NCI-H2227 (cell line): ENCODE measurements around the gene CEP78.
"Not testable (repeated sequence)": the region's sequence is repeated elsewhere in the genome, so short reads cannot be mapped to it uniquely, and the experiment has no call there.

Source experiments
- DNase-seq: peaks from one replicate; lab custom pipeline; 2025; ENCODE audit not compliant: unreplicated experiment; lab: John Stamatoyannopoulos, UW

The CEP78 gene

DNA sequence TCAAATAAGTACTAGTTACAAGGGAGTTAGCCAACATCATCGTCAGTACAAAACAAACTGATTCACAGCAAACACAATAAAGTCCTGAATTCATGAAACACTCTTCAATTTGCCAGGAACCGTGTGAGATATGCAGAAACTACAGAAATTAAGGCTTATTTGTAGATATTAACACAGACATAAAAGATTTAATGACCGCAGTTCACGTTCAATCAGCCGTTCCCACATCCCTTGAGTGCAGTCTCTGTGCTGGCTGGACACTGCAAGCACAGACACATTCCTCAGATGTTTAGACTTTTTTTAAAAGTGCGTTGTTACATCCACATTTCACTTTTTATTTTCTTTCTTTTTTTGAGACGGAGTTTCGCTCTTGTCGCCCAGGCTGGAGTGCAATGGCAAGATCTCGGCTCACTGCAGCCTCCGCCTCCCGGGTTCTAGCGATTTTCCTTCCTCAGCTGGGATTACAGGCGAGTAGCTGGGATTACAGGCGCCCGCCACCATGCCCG is 566 bp upstream of the CEP78 start:
- no peak for DNase-seq

DNA sequence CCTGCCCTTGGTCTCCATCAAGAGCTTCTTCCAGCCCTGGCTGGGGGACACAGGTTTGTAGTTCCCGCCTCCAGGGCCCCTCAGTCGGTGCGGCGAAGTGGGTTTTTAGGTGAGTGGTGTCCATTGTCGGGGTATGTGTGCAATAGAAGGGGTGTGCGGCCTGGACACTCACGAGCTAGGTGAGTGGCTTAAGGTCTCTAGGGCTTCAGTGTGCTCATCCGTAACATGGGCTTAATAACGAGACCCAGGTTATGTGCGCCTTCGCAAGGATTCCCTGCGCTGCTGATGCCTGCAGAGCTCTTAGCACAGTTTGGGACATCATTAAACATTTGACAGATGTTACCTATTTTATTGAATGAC is 656 bp downstream of the CEP78 start:
- peak; percentile 49 for DNase-seq

DNA sequence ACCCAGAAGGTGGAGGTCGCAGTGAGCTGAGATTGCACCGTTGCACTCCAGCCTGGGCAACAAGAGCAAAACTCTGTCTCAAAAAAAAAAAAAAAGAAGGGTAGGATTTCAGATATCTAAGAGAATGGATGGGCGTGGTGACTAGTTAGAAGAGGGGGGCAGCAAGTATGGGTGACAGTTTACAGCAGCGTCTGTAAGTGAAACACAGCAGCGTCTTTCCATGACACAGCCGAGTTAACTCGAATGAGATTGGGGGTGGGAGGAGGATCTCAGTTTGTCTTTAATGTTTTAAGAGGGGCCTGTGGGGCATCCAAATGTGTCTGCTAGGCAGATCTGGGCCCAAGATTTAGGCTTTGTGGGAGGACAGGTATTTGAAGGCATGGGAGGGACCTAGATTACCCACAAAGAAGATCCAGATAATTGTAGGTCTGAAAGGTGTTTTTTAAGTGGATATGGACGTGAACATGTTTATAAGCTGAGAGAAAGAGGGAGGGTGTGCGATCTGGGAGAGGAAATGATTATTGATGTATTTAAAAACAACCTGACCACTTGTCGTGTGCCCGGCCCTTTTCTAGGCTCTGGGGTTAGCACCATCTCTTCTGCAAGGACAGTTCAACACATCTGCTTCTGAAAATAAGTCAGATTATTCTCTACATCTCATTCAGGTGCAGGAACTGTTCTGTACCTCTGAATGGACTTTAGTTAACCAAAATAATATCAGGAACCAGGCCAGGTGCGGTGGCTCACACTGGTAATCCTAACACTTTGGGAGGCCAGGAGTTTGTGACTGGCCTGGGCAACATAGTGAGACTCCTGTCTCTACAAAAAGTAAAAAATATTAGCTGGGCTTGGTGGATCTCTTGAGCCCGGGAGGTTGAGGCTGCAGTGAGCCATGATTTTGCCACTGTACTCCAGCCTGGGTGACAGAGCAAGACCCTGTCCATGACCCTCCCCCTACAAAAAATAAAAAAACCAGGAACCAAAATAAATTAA is 2.5 kb downstream of the CEP78 start:
- peak; percentile 17 for DNase-seq

DNA sequence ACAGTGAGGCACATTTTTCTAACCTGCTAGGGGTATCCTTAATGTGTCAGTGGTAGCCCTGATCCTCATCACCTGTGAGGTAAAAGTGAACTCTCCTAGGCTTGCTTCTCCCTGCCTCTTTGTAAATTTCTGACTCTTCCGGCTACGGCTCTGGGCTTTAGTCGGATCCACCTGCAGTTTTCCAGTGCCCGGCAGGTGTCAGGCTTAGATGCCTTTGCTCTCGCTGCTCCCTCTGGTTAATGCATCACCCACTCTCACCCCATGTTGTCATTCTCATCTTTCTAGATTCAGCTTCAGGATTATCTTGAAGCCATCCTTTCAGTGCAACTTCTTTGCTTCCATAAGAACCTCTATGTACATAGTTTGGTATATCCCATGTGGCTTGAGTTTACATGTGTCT is 3.6 kb downstream of the CEP78 start:
- peak; percentile 60 for DNase-seq

DNA sequence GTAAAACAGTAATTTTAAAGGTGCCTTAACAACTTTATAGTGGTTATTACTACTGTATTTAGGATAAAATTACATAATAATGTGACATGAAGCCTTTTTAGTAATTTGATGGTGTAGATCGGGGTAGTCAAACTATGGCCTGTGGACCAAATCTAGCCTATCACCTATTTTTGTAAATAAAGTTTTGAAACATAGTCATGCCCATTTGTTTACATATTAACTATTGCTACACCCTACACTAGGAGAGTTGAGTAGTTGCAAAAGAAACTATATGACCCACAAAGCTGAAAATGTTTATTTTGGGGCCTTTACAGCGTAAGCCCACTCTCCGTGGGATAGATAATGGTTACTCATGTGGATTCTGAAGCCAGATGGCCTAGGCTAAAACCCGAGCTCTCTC is 6.2 kb downstream of the CEP78 start:
- DNase-seq, result no peak

DNA sequence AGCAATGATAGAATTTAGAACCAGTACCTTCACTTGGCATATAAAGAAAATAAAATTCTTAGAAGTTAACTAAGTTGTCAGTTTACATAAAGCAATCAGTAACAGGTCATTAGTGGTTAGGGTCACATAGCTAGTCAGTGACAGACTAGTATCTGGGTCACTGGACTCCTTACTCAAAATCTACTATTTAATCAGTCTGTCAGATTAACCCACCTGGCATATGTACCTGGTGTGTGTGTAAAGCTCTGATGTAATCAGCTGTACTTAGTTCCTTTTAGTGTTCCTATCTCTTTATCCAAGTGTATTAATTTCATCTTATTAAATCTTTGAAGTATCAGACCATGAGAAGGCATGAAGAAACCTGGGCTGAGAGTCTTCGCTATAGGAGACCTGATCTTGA is 7.3 kb downstream of the CEP78 start:
- no peak for DNase-seq

DNA sequence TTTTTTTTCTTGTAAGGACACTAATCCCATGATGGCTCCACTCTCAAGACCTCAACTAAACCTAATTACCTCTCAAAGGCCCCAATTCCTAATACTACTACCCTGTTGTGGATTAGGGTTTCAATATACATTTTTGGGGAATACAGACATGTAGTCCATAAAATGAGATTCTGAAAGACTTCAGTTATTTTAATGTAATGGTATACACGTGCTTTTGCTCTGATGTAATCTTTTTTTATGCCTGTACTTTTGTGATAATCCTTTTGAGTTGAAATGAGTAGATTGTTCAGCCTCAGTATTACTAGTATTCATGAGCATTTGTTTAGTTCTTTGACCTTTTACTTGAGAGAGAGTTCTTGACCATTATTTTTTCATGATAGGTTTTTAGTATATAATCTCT is 9.5 kb downstream of the CEP78 start:
- no peak for DNase-seq

DNA sequence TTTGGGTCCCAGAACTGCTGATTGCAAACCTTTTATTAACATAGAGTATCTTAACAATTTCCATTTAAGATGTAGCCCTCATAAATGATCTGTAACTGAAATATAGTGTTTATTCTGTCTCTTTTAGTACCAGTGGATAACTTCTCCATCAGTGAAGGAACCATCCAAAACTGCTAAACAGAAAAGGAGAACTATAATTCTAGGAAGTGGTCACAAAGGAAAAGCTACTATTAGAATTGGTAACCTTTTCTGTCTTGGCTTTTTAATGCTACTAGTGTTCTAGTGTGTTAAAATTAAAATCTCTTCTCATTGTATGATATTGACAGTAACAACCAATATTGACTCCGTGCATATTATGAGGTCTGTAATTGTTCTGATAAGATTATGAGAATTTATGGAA is 12.8 kb downstream of the CEP78 start:
- DNase-seq, result no peak

DNA sequence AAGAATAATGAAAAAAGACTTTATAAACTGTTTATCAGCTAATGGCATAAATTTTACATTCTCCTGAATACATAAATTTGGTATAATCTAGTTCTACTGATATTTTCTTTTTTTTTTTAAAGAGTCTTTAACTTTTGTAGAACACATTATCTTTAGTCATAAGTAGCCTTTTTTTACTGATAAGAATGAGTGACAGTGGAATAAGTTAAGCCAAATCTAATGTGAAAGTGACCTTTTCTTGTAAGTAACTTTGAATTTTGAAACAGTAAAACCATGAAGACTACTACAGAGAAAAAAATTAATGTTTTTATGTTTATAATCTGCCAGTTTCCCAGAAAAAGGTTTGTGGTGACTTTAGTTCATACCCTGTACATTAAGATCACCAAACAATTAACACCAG is 13.7 kb downstream of the CEP78 start:
- no peak for DNase-seq

DNA sequence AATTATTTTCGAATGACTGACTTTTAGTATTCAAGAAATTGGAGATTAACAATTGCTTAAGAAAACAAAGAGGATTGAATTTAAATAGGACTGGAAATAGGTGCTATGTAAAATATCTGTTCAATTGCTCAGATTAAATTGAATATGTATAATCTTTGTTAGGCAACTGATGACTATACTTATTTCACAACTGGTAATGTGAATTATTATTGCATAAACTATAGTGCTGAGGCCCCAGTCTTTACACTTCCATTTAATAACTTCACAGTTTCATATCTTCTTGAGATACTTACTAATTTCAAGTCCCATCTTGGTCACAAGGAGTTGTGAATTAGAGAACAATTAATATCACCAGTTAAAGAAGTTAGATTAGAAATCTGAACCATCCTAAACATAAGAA is 16.7 kb downstream of the CEP78 start:
- no peak for DNase-seq

DNA sequence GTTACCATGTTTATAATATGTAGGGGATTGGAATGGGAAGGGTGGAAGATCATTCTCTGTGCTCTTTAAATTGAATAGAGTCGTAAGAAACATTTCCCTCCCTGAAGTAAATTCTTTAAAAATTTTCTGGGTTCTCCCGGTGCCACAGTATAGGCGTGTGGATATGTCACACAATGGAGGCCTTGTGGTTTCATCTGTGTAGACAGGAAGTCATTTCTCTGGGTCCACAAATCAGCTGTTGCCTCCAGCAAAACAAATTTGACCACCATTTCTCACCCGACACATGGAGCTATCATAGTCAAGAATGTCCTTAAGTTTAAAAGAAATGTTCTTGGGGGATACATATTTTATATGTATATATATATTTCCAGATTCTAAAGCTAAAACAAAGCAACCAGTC is 17.4 kb downstream of the CEP78 start:
- DNase-seq, result no peak

DNA sequence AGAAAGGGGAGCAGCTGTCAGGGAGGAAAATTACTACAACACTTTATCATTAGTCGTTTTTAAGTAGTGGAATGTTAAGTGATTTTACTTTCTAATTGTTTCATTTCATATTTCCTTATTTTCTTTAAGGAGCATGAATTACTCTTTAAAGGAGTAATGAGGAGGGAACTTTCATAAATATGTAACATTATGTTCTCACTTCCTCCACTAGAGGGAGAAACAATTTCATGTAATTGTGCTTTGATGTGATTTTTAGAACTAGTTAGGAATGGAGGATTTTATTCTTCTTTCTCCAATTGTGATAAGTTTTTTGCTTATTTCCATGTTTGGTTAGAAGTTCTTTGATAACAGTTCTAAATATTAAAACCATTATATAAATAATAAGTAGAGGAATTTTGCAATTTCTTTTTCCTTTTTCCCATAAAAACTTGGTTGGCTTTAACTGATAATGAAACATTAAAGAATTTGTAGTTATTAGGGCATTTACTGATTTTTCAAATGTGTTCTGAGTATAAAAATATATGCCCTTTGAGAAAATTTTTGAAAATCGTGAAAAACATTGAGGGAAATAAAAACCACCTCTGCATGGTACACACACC is 25.6 kb downstream of the CEP78 start:
- peak; percentile 24 for DNase-seq

DNA sequence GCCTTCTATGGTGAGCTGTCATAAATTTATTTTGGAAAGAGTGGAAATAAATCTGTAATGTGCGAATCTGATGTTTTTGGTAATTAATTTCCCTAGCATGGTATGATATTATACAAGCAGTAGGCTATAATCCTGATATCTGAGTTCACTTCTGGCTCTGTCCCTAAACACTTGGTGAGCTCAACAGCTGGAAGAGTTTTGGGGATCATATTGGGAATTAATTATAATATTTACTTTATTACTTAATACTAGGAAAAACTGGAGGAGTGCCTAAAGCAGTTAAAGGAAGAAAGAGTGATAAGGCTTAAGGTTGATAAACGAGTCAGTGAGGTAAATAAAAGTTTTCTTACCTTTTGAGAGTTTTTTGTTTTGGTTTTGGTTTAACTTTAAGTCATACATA is 26.8 kb downstream of the CEP78 start:
- no peak for DNase-seq

DNA sequence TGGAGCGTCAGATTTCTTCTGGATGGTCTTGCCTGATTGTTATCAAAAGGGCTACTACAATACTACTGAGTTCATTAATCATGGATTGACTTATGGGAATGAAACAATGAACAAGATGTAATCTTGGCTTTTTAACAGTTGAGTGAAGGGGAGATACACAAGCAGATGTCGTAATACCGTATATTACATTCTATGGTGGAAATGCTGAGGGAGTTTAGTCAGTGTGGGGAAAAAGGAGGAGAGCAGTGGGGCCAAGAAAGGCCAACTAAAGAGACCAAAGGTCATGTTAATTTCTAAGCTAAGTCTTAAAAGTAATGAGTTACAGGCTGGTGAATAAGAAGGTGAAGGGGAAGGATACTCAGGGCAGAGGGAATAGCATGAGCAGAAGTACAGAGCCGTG is 32.0 kb downstream of the CEP78 start:
- DNase-seq, result no peak

DNA sequence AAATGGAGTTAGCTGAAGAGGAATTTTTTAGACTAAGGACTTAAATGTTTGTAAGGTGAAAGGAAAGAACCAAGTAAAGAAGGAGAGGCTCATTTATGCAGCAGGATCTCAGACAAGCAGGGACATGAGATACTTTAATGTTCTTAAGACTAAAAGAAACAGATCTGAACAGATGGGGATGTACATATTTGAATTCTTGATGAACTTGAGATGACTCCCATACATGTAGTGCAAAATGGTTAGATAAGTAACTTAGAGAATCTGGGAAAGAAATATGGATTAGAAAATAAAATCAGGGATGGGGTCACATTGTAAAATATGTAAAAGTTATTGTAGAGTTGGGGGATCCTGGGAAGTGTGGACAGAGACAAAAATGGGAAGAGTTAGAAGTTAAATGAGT is 33.9 kb downstream of the CEP78 start:
- DNase-seq, result no peak

DNA sequence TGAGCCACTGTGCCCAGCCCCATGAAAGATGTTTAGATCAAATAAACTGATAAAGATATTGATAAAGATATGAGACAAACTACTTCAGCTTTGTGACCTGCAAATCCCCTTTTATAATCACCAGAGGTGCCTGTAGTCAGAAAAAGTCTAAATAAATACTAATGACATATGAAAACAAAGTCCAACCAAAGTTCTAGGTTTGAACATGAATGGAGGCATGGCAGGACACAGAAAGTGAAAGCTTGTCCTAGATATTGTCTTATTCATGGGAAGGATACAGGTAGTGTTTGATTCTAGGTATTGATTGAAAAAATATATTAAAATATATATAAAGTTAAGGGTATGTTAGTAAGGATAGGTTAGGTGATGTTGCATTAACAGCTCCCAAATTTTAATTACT is 36.4 kb downstream of the CEP78 start:
- DNase-seq, result no peak

DNA sequence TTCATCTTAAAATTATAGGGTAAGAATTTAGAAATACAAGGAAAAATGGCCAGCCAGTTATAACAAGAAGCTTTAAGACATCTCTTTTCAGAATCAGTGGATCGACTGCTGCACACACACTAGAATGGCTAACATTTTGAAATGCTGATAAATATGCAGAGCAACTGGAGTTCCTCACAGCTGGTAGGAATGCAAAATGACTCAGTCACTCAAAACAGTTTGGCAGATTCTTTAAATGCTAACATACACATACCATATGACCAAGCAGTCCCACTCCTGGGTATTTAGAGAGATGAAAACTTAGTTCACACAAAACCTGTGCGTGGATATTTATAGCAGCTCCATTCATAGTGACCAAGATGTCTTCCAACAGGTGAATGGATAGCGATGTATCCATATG is 37.9 kb downstream of the CEP78 start:
- no peak for DNase-seq

DNA sequence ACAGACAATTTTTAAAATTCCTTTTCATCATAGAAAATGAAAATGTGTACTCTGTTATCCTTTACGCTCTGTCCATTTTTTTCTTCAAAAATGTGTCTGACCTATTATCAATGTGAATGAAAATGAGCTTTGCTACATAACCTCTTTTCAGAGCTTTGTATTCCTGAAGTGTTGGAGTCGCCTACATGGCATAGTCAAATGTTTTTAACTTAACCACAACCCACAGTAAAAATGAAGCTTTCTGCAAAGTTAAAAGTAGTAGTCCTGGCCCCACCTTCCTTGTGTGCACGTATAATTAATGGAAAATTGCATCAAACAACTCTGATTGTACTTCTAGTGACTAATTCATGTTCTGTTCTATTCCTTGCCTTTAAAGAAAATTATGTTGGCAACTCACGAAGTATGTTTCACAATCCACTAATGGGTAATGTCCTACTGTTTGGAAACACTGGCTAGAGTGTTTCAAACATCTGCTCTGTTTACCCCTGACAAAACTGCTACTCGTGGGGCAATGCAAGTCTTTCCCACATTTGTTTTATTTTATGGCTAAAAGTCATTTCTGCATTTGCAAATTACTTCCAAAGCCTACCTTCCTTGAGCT is 42.4 kb downstream of the CEP78 start:
- DNase-seq, result no peak

DNA sequence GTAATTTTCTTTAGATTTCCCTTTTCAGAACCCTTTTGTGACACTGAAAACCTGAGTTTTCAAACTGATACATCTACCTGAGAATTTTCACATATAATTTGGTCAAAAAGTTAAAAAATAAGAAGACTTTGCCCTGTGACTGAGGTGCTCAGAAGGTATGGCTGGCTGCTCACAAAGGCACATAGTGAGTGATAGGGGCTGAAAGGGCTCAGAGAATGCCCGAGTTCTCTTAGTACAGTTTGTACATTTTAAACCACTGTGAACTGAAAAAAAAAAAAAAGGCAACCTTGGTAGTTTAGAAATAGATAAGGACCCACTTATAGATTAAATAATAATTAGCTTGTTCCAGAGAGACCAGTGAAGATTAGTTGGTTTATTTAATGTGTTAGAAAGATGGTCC is 42.9 kb downstream of the CEP78 start:
- DNase-seq, result no peak

DNA sequence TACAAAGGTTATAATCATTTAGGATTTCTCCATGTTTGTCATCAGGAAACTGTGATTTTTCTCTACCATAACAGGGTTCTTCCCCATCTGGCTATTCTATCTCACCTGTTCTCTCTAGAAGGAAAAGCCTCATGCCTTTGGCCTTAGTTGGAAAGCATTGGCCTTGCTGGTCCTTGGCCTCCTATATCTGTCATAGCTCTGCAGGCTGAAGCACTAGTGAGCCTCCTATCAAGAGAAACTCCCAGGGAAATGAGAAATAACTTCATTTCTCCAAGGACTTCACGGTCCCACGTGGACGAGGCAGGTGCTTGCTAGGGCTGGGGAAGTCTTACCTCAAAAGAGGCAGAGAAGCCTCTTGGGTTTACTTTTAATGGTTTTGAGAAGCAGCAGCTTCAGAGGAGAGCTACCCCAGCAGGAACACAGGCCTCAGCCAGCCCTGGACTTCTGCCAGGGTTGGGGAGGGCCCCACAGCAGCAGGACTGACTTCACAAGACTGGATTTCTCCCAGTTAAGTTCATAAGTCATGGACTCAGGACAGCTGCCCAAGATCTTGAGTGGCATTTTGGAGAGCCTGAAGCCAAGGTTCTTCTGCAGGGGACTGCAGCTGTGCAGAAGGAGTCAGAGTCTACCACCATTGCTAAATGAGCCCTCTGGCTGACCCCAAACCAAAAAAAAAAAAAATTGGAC is 45.2 kb downstream of the CEP78 start:
- no peak for DNase-seq

DNA sequence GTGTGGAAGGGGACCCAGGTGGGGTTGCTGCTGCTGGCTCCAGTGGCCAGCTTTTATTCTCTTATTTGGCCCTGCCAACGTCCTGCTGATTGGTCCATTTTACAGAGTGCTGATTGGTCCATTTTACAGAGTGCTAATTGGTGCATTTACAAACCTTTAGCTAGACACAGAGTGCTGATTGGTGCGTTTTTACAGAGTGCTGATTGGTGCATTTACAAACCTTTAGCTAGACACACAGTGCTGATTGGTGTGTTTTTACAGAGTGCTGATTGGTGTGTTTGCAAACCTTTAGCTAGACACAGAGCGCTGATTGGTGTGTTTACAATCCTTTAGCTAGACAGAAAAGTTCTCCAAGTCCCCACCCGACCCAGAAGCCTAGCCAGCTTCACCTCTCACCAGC is 48.3 kb downstream of the CEP78 start:
- not testable (repeated sequence) for DNase-seq
